HepG2 (cell line): ENCODE data around the gene NTMT1. TPM values are rescaled to one million over a fixed set of nuclear protein-coding genes. Genes with fewer than 3 reads are reported as not detected.
A peak's percentile ranks its signal among the peaks of the same experiment; 100 is the strongest.

Experiments
- AKAP8 ChIP-seq: sonication (generic); formaldehyde crosslinking; IDR thresholded peaks from 2 replicates; pipeline ENCODE4 v1.5.1; 2020; ENCODE audit warnings: mild to moderate bottlenecking, missing genetic modification reagents
- BRD4 ChIP-seq: sonication (generic); formaldehyde crosslinking; IDR thresholded peaks from 2 replicates; pipeline ENCODE4 v1.4.0; 2020; ENCODE audit warnings: missing genetic modification reagents
- CAMTA2 ChIP-seq: sonication (generic); formaldehyde crosslinking; IDR thresholded peaks from 2 replicates; pipeline ENCODE4 v1.4.0; 2020; ENCODE audit warnings: mild to moderate bottlenecking, missing genetic modification reagents, borderline replicate concordance
- CBX5 ChIP-seq: sonication (generic); formaldehyde crosslinking; IDR thresholded peaks from 2 replicates; pipeline ENCODE4 v1.4.0; 2020; ENCODE audit warnings: missing genetic modification reagents, borderline replicate concordance
- CHCHD3 ChIP-seq: sonication (generic); formaldehyde crosslinking; IDR thresholded peaks from 2 replicates; pipeline ENCODE4 v1.8.0; 2022; ENCODE audit warnings: mild to moderate bottlenecking, missing genetic modification reagents, moderate library complexity
- CHD2 ChIP-seq: IDR thresholded peaks from 2 replicates; pipeline ENCODE4 v1.6.1; 2011; ENCODE audit warnings: low read depth, low read length, improper control_type of control experiment
- CREM ChIP-seq, 2 experiments: sonication (generic) in 1 of 2; formaldehyde crosslinking in 1 of 2; IDR thresholded peaks; 2 replicates each; pipeline versions ENCODE4 v1.4.0 to v1.6.1; 2016 to 2020; ENCODE audit warnings: antibody characterized with exemption in 1 of 2, mild to moderate bottlenecking in 1 of 2, missing genetic modification reagents in 1 of 2
- FOXK2 ChIP-seq: fragments of 450-650 bp; IDR thresholded peaks from 2 replicates; pipeline ENCODE4 v1.6.1; 2016
- IKZF4 ChIP-seq: sonication (generic); formaldehyde crosslinking; IDR thresholded peaks from 2 replicates; pipeline ENCODE4 v1.5.1; 2020; ENCODE audit warnings: borderline replicate concordance, mild to moderate bottlenecking, low read depth, missing genetic modification reagents; ENCODE audit errors: not compliant biosample characterization
- KDM6A ChIP-seq: IDR thresholded peaks from 2 replicates; pipeline ENCODE4 v1.6.1; 2016; ENCODE audit warnings: low read depth
- MLLT10 ChIP-seq: sonication (generic); formaldehyde crosslinking; IDR thresholded peaks from 2 replicates; pipeline ENCODE4 v1.4.0; 2020; ENCODE audit warnings: missing genetic modification reagents
- MTA1 ChIP-seq: sonication (generic); formaldehyde crosslinking; IDR thresholded peaks from 2 replicates; pipeline ENCODE4 v1.4.0; 2020; ENCODE audit warnings: missing genetic modification reagents, mild to moderate bottlenecking, borderline replicate concordance
- MTF2 ChIP-seq: sonication (generic); formaldehyde crosslinking; IDR thresholded peaks from 2 replicates; pipeline ENCODE4 v1.5.0; 2020; ENCODE audit warnings: missing genetic modification reagents, borderline replicate concordance
- RXRB ChIP-seq: IDR thresholded peaks from 2 replicates; pipeline ENCODE4 v1.6.1; 2016; ENCODE audit warnings: borderline replicate concordance, missing genetic modification reagents, missing compliant biosample characterization
- YY1 ChIP-seq: IDR thresholded peaks from 2 replicates; pipeline ENCODE4 v1.6.1; 2011; ENCODE audit warnings: low read length, low read depth, moderate library complexity, mild to moderate bottlenecking; ENCODE audit not compliant: insufficient read depth, insufficient replicate concordance
- ZFY ChIP-seq: sonication (generic); formaldehyde crosslinking; IDR thresholded peaks from 2 replicates; pipeline ENCODE4 v1.4.0; 2020; ENCODE audit warnings: missing genetic modification reagents
- ZNF383 ChIP-seq: sonication (generic); formaldehyde crosslinking; IDR thresholded peaks from 2 replicates; pipeline ENCODE4 v1.4.0; 2020; ENCODE audit warnings: missing genetic modification reagents, mild to moderate bottlenecking, borderline replicate concordance
- ZNF546 ChIP-seq: sonication (generic); formaldehyde crosslinking; conservative IDR thresholded peaks from 2 replicates; pipeline ENCODE4 v1.8.1; 2023; ENCODE audit warnings: mild to moderate bottlenecking, missing genetic modification reagents
- ZNF570 ChIP-seq: sonication (generic); formaldehyde crosslinking; IDR thresholded peaks from 2 replicates; pipeline ENCODE4 v1.4.0; 2020; ENCODE audit warnings: mild to moderate bottlenecking, missing genetic modification reagents, borderline replicate concordance
- ZNF747 ChIP-seq: sonication (generic); formaldehyde crosslinking; IDR thresholded peaks from 2 replicates; pipeline ENCODE4 v1.8.1; 2023; ENCODE audit warnings: missing genetic modification reagents, mild to moderate bottlenecking, borderline replicate concordance
- ZNF775 ChIP-seq: sonication (generic); formaldehyde crosslinking; IDR thresholded peaks from 2 replicates; pipeline ENCODE4 v1.4.0; 2020; ENCODE audit warnings: missing genetic modification reagents, mild to moderate bottlenecking, moderate library complexity, borderline replicate concordance
- ZNF883 ChIP-seq: sonication (generic); formaldehyde crosslinking; IDR thresholded peaks from 2 replicates; pipeline ENCODE4 v1.5.1; 2020; ENCODE audit warnings: mild to moderate bottlenecking, missing genetic modification reagents; ENCODE audit errors: not compliant biosample characterization
- polyA plus RNA-seq, 8 experiments: library from polyadenylated mRNA; depleted of rRNA in 3 of 8; stranded (reverse) in 7 of 8; unstranded in 1 of 8; fragments of >200 nt; fragmentation: Illumina TruSeq in 4 of 8; extraction: Trizol in 4 of 8; gene quantifications; 2 replicates each; pipeline versions ENCODE4 v1.2.1 to v1.2.3, GENCODE V29; 2011 to 2016; ENCODE audit warnings: low read depth in 4 of 8, missing spikeins in 1 of 8, mixed read lengths in 1 of 8; ENCODE audit not compliant: insufficient read depth in 1 of 8
- total RNA-seq, 5 experiments: library from RNA; depleted of rRNA; stranded (reverse); fragments of >200 nt; fragmentation: Illumina TruSeq; extraction: Trizol; gene quantifications; 2 replicates each; pipeline ENCODE4 v1.2.3, GENCODE V29; 2016; ENCODE audit warnings: low read depth in 1 of 5
- TF ChIP-seq, protein P1 (sequence below): sonication (generic); formaldehyde crosslinking; IDR thresholded peaks from 2 replicates; pipeline ENCODE4 v1.4.0; 2020; ENCODE audit warnings: missing genetic modification reagents
- TF ChIP-seq, protein P2 (sequence below): sonication (generic); formaldehyde crosslinking; IDR thresholded peaks from 2 replicates; pipeline ENCODE4 v1.5.0; 2020; ENCODE audit warnings: mild to moderate bottlenecking, missing genetic modification reagents

The NTMT1 gene
- total and polyA plus RNA-seq, 2 of the 13 experiments (the other 11 are each of a cell fraction or from before 2014, with no cell fraction given) = 49.1 to 53.8 TPM

DNA sequence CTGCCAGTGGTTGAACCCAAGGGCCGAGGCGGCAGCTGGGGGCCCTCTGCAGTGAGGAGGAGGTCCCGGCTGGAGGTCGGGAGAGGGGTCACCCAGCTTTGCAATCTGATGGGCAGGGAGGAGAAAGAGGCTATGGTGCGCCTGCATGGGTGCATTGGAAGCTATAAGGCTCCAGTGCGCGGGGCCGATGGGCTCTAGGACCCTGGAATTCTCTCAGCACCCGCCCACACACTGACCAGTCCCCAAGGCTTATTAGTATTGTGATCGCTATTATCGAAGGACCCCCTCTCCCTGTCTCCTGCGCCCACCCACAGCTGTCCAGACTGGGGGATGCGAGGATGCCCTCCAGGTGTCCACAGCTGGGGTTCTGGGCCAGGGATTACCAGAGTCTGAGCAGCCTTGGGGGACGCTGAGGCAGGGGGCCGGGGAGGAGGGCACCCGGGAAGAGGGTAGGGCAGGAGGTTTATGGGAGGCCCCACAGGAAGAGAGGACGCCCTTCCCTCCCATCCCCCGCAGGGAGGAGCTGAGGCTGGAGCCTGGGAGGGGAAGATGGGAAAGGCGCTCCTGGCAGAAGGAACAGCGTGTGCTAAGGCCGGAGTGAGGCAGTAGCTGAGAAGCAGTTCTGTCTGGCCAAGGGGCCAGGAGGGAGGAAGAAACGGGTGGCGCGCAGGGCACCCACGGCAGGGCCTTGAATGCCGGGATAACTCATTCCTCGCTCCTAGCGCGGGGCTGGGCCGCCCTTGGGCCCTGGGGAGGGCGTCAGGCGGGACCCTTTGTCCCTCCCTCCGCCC, 29.2 kb upstream of the NTMT1 start (continued):
- TF ChIP-seq, protein P1, sequence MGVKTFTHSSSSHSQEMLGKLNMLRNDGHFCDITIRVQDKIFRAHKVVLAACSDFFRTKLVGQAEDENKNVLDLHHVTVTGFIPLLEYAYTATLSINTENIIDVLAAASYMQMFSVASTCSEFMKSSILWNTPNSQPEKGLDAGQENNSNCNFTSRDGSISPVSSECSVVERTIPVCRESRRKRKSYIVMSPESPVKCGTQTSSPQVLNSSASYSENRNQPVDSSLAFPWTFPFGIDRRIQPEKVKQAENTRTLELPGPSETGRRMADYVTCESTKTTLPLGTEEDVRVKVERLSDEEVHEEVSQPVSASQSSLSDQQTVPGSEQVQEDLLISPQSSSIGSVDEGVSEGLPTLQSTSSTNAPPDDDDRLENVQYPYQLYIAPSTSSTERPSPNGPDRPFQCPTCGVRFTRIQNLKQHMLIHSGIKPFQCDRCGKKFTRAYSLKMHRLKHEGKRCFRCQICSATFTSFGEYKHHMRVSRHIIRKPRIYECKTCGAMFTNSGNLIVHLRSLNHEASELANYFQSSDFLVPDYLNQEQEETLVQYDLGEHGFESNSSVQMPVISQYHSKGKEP (CRISPR knock-in tag) = no peak
- 0 out of 2 replicates have a peak, but pooled peaks have one; percentile 57 for TF ChIP-seq ZNF383 (CRISPR knock-in tag)
- no peak; the same call in 1 of the 2 replicates for TF ChIP-seq CHCHD3 (CRISPR knock-in tag)
- TF ChIP-seq CBX5 (CRISPR knock-in tag) = no peak
- TF ChIP-seq YY1 = no peak
- no peak for TF ChIP-seq ZNF883 (CRISPR knock-in tag)
- TF ChIP-seq MTF2 (CRISPR knock-in tag) = no peak; the same call in 1 of the 2 replicates
- TF ChIP-seq RXRB (CRISPR knock-in tag) = peak; percentile 17; the same call in 1 of the 2 replicates
- TF ChIP-seq BRD4 = no peak
- no peak for TF ChIP-seq CAMTA2 (CRISPR knock-in tag)
- TF ChIP-seq IKZF4 (CRISPR knock-in tag) = no peak
- TF ChIP-seq MTA1 (CRISPR knock-in tag) = peak; percentile 11; the same call in 1 of the 2 replicates
- TF ChIP-seq ZNF747 (CRISPR knock-in tag) = no peak
- peak; percentile 62; the same call in 1 of the 2 replicates for TF ChIP-seq ZFY (CRISPR knock-in tag)
- no peak for TF ChIP-seq FOXK2
- no peak for TF ChIP-seq KDM6A (CRISPR knock-in tag)
- TF ChIP-seq MLLT10 (CRISPR knock-in tag) = no peak
- TF ChIP-seq ZNF546 (CRISPR knock-in tag) = no peak
- TF ChIP-seq ZNF775 (CRISPR knock-in tag) = no peak
- TF ChIP-seq, protein P2, sequence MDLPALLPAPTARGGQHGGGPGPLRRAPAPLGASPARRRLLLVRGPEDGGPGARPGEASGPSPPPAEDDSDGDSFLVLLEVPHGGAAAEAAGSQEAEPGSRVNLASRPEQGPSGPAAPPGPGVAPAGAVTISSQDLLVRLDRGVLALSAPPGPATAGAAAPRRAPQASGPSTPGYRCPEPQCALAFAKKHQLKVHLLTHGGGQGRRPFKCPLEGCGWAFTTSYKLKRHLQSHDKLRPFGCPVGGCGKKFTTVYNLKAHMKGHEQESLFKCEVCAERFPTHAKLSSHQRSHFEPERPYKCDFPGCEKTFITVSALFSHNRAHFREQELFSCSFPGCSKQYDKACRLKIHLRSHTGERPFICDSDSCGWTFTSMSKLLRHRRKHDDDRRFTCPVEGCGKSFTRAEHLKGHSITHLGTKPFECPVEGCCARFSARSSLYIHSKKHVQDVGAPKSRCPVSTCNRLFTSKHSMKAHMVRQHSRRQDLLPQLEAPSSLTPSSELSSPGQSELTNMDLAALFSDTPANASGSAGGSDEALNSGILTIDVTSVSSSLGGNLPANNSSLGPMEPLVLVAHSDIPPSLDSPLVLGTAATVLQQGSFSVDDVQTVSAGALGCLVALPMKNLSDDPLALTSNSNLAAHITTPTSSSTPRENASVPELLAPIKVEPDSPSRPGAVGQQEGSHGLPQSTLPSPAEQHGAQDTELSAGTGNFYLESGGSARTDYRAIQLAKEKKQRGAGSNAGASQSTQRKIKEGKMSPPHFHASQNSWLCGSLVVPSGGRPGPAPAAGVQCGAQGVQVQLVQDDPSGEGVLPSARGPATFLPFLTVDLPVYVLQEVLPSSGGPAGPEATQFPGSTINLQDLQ (CRISPR knock-in tag) = no peak
- no peak; the same call in 1 of the 2 replicates for TF ChIP-seq CREM (IDR thresholded peaks at IDR 0.05)
- TF ChIP-seq CREM (CRISPR knock-in tag; IDR thresholded peaks at IDR 0.05) = no peak
- TF ChIP-seq CHD2 = no peak
- no peak; the same call in 1 of the 2 replicates for TF ChIP-seq ZNF570 (CRISPR knock-in tag)
- peak; percentile 26; the same call in 1 of the 2 replicates for TF ChIP-seq AKAP8
